ENCODE results near the gene PANX2. TPM values are rescaled to one million over a fixed set of nuclear protein-coding genes. Genes with fewer than 3 reads are reported as not detected.

Gene PANX2
- total RNA-seq, 1 donor, result 0.43 TPM

DNA sequence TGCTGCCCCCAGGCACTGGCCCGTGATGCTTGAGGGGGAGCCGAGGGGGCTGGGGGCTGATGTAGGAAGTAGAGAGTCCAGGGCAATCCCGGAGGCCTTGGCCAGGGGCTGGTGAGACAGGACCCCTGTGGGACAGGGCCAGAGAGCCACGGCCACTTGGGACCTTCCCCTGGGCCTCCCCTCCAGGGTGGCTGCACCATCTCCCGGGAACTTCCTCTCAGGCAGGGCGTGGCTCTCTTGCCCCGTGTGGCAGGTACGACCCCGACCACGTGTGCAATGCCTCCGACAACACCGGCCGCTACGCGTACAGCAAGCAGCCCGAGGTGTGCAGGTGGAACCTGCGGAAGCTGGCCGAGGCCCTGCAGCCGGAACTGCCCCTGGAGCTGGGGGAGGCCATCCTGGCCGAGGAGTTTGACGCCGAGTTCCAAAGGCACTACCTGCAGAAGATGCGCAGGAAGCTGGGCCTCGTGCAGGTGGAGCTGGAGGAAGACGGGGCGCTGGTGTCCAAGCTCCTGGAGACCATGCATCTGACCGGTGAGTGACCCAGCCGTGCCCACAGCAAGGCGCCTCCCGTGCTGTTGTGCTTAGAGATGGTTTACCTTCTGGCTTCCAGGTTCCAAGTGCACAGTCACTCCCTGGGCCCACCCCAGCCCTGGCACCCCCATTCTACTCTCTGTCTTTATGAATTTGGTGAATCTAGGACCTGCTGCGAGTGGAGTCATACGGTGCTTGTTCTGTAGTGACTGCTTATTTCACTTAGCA, 40.0 kb downstream of the PANX2 start:
- TF ChIP-seq, protein P1, sequence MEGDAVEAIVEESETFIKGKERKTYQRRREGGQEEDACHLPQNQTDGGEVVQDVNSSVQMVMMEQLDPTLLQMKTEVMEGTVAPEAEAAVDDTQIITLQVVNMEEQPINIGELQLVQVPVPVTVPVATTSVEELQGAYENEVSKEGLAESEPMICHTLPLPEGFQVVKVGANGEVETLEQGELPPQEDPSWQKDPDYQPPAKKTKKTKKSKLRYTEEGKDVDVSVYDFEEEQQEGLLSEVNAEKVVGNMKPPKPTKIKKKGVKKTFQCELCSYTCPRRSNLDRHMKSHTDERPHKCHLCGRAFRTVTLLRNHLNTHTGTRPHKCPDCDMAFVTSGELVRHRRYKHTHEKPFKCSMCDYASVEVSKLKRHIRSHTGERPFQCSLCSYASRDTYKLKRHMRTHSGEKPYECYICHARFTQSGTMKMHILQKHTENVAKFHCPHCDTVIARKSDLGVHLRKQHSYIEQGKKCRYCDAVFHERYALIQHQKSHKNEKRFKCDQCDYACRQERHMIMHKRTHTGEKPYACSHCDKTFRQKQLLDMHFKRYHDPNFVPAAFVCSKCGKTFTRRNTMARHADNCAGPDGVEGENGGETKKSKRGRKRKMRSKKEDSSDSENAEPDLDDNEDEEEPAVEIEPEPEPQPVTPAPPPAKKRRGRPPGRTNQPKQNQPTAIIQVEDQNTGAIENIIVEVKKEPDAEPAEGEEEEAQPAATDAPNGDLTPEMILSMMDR (IDR thresholded peaks at IDR 0.05; ENCODE audit: insufficient read depth, low read depth, low read length), result no peak
- no peak overlapping the region for H3K4me3 ChIP-seq (ENCODE audit: low read depth, low read length)
- no peak for DNase-seq (ENCODE audit: low read depth)

- no peak for DNase-seq (ENCODE audit: low read depth)
- no peak overlapping the region for H3K4me3 ChIP-seq (ENCODE audit: low read depth, low read length)
- TF ChIP-seq, protein P1 (IDR thresholded peaks at IDR 0.05; ENCODE audit: insufficient read depth, low read depth, low read length), result no peak
Measured at GRCh38 chr22:50211147-50211546, 40.6 kb downstream of the PANX2 start.

DNA sequence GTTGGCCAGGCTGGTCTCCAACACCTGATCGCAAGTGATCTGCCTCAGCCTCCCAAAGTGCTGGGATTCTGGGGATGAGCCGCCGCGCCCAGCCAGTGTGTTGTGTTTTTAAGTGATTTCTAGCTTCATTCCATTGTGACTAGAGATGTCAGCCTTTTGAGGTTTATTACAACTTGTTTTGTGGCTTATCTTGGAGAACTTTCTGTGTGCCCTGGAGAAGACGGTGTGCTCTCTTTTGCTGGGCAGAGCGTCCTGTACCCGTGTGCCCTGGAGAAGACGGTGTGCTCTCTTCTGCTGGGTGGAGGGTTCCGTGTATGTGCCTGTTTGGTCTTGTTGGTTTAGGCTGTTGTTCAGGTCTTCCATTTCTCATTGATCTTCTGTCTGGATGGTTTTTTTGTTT, 42.7 kb downstream of the PANX2 start:
- no peak for DNase-seq (ENCODE audit: low read depth)
- TF ChIP-seq, protein P1 (IDR thresholded peaks at IDR 0.05; ENCODE audit: insufficient read depth, low read depth, low read length), result no peak
- no peak overlapping the region for H3K4me3 ChIP-seq (ENCODE audit: low read depth, low read length)

- no peak for DNase-seq (ENCODE audit: low read depth)
- no peak overlapping the region for H3K4me3 ChIP-seq (ENCODE audit: low read depth, low read length)
- TF ChIP-seq, protein P1 (IDR thresholded peaks at IDR 0.05; ENCODE audit: insufficient read depth, low read depth, low read length), result no peak
Measured at GRCh38 chr22:50215297-50216054, 44.9 kb downstream of the PANX2 start.

DNA sequence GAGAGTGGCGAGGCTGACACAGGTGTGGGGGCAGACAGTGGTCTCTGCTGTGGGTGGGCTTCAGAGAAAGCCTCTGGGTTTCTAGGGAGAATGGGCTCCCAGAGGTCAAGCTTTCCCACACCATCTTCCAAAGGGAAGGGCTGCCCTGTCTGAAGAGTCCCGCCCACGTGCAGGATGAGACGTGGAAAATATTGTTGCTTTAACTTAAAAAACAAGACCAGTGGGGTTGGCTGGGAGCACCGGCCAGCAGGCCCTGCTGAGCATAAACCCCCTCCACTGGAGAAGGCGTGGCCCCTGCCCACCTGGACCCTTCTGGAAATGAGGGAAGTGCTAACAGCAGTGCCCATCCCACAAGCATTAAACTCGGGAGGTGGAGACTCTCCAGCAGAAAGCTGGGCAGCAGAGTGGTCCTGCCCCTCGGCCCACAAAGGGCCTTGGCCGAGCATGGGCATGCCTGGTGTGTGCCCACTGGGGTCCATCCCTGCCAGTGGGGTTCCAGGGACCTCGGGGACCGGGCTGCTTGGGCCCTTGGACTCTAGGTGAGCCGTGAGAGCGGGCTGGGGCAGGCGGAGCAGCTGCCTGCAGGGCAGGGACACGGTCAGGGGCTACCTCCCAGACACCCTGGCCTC, 45.6 kb downstream of the PANX2 start:
- DNase-seq (ENCODE audit: low read depth), result no peak
- no peak overlapping the region for H3K4me3 ChIP-seq (ENCODE audit: low read depth, low read length)
- TF ChIP-seq, protein P1 (IDR thresholded peaks at IDR 0.05; ENCODE audit: insufficient read depth, low read depth, low read length), result no peak

DNA sequence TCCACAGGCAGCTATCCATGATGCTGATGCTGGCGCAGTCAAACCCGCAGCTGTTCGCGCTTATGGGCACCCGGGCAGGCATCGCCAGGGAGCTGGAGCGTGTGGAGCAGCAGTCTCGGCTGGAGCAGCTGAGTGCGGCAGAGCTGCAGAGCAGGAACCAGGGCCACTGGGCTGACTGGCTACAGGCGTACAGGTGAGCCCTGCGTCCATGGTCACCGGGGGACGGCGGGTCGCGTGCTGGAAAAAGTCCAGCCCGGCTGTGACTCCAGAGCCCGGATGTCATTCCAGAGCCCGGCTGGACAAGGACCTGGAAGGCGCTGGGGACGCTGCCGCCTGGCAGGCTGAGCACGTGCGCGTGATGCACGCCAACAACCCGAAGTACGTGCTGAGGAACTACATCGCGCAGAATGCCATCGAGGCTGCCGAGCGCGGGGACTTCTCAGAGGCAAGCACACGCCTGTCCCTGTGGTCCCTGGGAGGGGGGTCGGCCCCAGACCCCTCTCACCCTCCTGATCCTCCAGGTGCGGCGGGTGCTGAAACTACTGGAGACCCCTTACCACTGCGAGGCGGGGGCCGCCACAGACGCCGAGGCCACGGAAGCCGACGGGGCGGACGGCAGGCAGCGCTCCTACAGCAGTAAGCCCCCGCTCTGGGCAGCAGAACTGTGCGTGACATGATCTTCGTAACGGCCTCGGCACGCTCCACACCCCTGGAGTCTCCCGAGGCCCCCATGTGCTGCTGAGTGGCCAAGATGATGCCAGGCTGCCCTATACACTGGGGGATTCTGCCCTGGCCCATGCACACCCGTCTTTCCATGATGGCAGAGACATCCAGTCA, 46.4 kb downstream of the PANX2 start:
- no peak for DNase-seq (ENCODE audit: low read depth)
- TF ChIP-seq, protein P1 (IDR thresholded peaks at IDR 0.05; ENCODE audit: insufficient read depth, low read depth, low read length), result no peak
- H3K4me3 ChIP-seq (ENCODE audit: low read depth, low read length), result no peak overlapping the region
